Keratinocyte (primary cell): ENCODE measurements around the gene CCNY. TPM values are rescaled to one million over a fixed set of nuclear protein-coding genes. Genes with fewer than 3 reads are reported as not detected.

Experiments used
- DNase-seq: peaks from one replicate; pipeline ENCODE4 v3.0.0-alpha.2; 2011; ENCODE audit warnings: low read depth, missing footprints, low spot score
- FAIRE-seq: peaks from 2 replicates; lab custom pipeline; 2011; peaks lifted over from hg19 to GRCh38; lab: Jason Lieb, UNC
- H2AFZ ChIP-seq: 2 replicates; pipeline ENCODE4 v1.6.0; 2012; ENCODE audit warnings: low read length, control low read depth, inconsistent platforms; ENCODE audit not compliant: control insufficient read depth
- H3K27ac ChIP-seq: 2 replicates; pipeline ENCODE4 v1.5.1; 2011; ENCODE audit warnings: low read length; ENCODE audit not compliant: control insufficient read depth, insufficient read depth
- H3K27me3 ChIP-seq: 3 replicates; pipeline ENCODE4 v1.6.0; 2011; ENCODE audit warnings: low read length; ENCODE audit not compliant: control insufficient read depth, insufficient read depth; ENCODE audit errors: extremely low read depth
- H3K36me3 ChIP-seq, 2 experiments: 2 replicates in 1 of 2; 3 replicates in 1 of 2; pipeline ENCODE4 v1.5.1; 2011; ENCODE audit warnings: low read length in 2 of 2, mild to moderate bottlenecking in 1 of 2; ENCODE audit not compliant: control insufficient read depth in 2 of 2, insufficient read depth in 2 of 2; ENCODE audit errors: extremely low read depth in 1 of 2
- H3K4me1 ChIP-seq: 3 replicates; pipeline ENCODE4 v1.5.1; 2011; ENCODE audit warnings: low read length; ENCODE audit not compliant: control insufficient read depth, insufficient read depth; ENCODE audit errors: extremely low read depth
- H3K4me2 ChIP-seq: 3 replicates; pipeline ENCODE4 v1.6.0; 2011; ENCODE audit warnings: low read depth, low read length; ENCODE audit not compliant: control insufficient read depth, insufficient read depth; ENCODE audit errors: extremely low read depth
- H3K4me3 ChIP-seq, 3 experiments: fragments of 200-600 bp in 1 of 3; sonication (generic) in 1 of 3; 2 replicates in 2 of 3; 3 replicates in 1 of 3; pipeline ENCODE4 v1.5.1; 2011 to 2016; ENCODE audit warnings: low read length in 3 of 3, mild to moderate bottlenecking in 3 of 3, control low read depth in 2 of 3, inconsistent platforms in 1 of 3, low read depth in 1 of 3, mixed read lengths in 1 of 3, mixed run types in 1 of 3, moderate library complexity in 1 of 3; ENCODE audit not compliant: control insufficient read depth in 2 of 3, insufficient read depth in 2 of 3; ENCODE audit errors: extremely low read depth in 1 of 3
- H3K79me2 ChIP-seq: 2 replicates; pipeline ENCODE4 v1.6.0; 2012; ENCODE audit warnings: low read length; ENCODE audit not compliant: control insufficient read depth, insufficient read depth
- H3K9ac ChIP-seq: 3 replicates; pipeline ENCODE4 v1.6.0; 2011; ENCODE audit warnings: low read length; ENCODE audit not compliant: control insufficient read depth, insufficient read depth; ENCODE audit errors: extremely low read depth
- H3K9me1 ChIP-seq: 3 replicates; pipeline ENCODE4 v1.6.0; 2011; ENCODE audit warnings: low read length; ENCODE audit not compliant: control insufficient read depth, insufficient read depth; ENCODE audit errors: extremely low read depth
- H3K9me3 ChIP-seq: 2 replicates; pipeline ENCODE4 v1.5.1; 2012; ENCODE audit warnings: low read depth, low read length; ENCODE audit not compliant: control insufficient read depth
- H4K20me1 ChIP-seq: 3 replicates; pipeline ENCODE4 v1.6.0; 2011; ENCODE audit warnings: low read length; ENCODE audit not compliant: control insufficient read depth, insufficient read depth; ENCODE audit errors: extremely low read depth
- EZH2 ChIP-seq: IDR thresholded peaks from one replicate; pipeline ENCODE4 v1.6.1; 2012; ENCODE audit warnings: inconsistent platforms, mild to moderate bottlenecking, low read length, moderate library complexity
- dilution Hi-C: fragments of 300-500 bp; cut with MboI; formaldehyde crosslinking; loops from one replicate; pipeline ENCODE4 v1.7.0; 2020; ENCODE audit warnings: low sequenced_read_pairs; ENCODE audit not compliant: extremely low pct_ligation_motif_present
- polyA plus RNA-seq, 5 experiments: library from polyadenylated mRNA; depleted of rRNA in 3 of 5; stranded (reverse) in 3 of 5; stranded (forward) in 1 of 5; unstranded in 1 of 5; fragments of >200 nt; gene quantifications; 1 replicate in 1 of 5; 2 replicates in 3 of 5; 3 replicates in 1 of 5; pipeline versions ENCODE4 v1.2.1 to v1.2.3, GENCODE V29; 2011 to 2012; ENCODE audit warnings: missing spikeins in 2 of 5, low read depth in 1 of 5, low replicate concordance in 1 of 5
- TF ChIP-seq, protein P1 (sequence below), 3 experiments: IDR thresholded peaks in 1 of 3; conservative IDR thresholded peaks in 1 of 3; optimal IDR thresholded peaks in 1 of 3; 2 replicates in 2 of 3; 3 replicates in 1 of 3; pipeline versions ENCODE3 to v1.5.1; 2011; ENCODE audit warnings: low read length in 3 of 3, mild to moderate bottlenecking in 3 of 3, moderate library complexity in 2 of 3, control low read depth in 1 of 3, inconsistent platforms in 1 of 3; ENCODE audit not compliant: insufficient read depth in 2 of 3; ENCODE audit errors: extremely low read depth in 1 of 3

CCNY gene
- polyA plus RNA-seq, 1 donor (not counting 4 experiments of a cell fraction or from before 2014, with no cell fraction given), result 58.9 TPM

DNA sequence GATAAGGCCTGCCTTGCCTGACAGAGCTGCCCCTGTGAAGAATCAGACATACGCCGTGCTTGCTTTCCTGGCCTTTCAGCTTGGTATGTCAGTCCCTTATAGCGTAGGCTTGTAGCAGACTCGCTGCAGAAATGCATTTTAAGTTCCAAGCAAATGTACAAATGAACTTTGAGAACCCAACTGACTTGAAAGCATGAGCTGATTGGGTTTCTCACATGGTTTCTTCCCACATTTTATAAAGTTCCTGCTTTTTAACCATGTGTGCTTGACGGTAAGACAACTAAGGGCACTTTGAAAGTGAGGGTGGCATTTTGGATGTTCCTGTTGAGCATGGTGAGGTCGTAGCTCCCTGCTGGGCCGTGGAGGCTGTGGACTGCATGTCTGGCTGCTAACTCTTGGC lies 62.6 kb downstream of the CCNY start:
- Histone ChIP-seq H3K4me2 (no peak overlapping the region), H4K20me1 (peaks cover 9% of the 10 kb centered on the region), H3K9me3 (no peaks in the 10 kb centered on the region), H3K4me1 (no peaks in the 10 kb centered on the region), H3K36me3 (no peaks in the 10 kb centered on the region), H3K9me1 (no peaks in the 10 kb centered on the region), H2AFZ (no peak overlapping the region), H3K27me3 (no peaks in the 10 kb centered on the region), H3K27ac (no peak overlapping the region), H3K4me3 (no peak overlapping the region), H3K9ac (no peak overlapping the region), H3K79me2 (peaks cover 86% of the 10 kb centered on the region)
- no peak for DNase-seq
- TF ChIP-seq EZH2, result no peak
- TF ChIP-seq, protein P1, sequence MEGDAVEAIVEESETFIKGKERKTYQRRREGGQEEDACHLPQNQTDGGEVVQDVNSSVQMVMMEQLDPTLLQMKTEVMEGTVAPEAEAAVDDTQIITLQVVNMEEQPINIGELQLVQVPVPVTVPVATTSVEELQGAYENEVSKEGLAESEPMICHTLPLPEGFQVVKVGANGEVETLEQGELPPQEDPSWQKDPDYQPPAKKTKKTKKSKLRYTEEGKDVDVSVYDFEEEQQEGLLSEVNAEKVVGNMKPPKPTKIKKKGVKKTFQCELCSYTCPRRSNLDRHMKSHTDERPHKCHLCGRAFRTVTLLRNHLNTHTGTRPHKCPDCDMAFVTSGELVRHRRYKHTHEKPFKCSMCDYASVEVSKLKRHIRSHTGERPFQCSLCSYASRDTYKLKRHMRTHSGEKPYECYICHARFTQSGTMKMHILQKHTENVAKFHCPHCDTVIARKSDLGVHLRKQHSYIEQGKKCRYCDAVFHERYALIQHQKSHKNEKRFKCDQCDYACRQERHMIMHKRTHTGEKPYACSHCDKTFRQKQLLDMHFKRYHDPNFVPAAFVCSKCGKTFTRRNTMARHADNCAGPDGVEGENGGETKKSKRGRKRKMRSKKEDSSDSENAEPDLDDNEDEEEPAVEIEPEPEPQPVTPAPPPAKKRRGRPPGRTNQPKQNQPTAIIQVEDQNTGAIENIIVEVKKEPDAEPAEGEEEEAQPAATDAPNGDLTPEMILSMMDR (optimal IDR thresholded peaks at IDR 0.05 in 1 of 3, IDR thresholded peaks at IDR 0.05 in 1 of 3, conservative IDR thresholded peaks at IDR 0.05 in 1 of 3; ENCODE audit: extremely low read depth in 1 of 3, insufficient read depth in 2 of 3, low read length in 3 of 3), result no peak
- FAIRE-seq, result no peak
- dilution Hi-C loops, result no loop called here

DNA sequence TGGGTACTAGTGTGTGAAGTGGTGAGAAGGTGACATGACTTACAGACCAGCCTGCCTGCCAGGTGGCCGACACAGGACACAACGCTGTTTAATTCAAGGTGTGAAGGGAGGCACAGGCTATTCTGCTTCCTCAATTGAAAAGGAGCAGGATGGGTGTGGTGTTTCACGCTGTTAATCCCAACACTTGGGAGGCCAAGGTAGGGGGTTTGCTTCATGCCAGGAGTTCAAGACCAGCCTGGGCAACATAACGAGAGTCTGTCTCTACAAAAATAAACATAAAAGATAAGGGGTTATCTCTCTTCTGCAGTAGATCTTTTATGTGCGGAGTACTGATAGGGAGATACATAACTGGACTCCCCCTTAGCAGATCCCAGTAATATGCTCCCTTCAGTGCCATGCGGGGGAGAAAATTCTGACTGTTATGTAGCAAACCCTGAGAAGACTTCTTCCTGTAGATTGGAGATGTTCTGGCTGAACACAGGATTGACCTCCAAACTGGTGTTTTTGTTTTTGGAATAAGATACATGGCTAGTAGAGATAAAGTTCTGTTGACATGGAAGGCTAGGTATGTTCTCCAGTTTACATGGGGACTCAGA lies 63.2 kb downstream of the CCNY start:
- Histone ChIP-seq H3K27me3 (no peaks in the 10 kb centered on the region), H3K4me3 (no peak overlapping the region), H3K9ac (no peak overlapping the region), H3K4me1 (no peaks in the 10 kb centered on the region), H4K20me1 (peaks cover 9% of the 10 kb centered on the region), H3K27ac (no peak overlapping the region), H3K9me1 (no peaks in the 10 kb centered on the region), H3K9me3 (no peaks in the 10 kb centered on the region), H2AFZ (no peak overlapping the region), H3K36me3 (no peaks in the 10 kb centered on the region), H3K79me2 (peaks cover 83% of the 10 kb centered on the region), H3K4me2 (no peak overlapping the region)
- DNase-seq (no peak), FAIRE-seq (no peak)
- dilution Hi-C loops, result no loop called here
- no peak for TF ChIP-seq EZH2
- TF ChIP-seq, protein P1 (optimal IDR thresholded peaks at IDR 0.05 in 1 of 3, IDR thresholded peaks at IDR 0.05 in 1 of 3, conservative IDR thresholded peaks at IDR 0.05 in 1 of 3; ENCODE audit: extremely low read depth in 1 of 3, insufficient read depth in 2 of 3, low read length in 3 of 3), result no peak
